Activated T-helper 9 cell treated with anti-CD3 and anti-CD28 coated beads, Interleukin-2, amount 50 U/mL, for 16 hours (primary cell): ENCODE measurements around the gene HES7.
A peak's percentile ranks its signal among the peaks of the same experiment; 100 is the strongest.
"Not testable (repeated sequence)": the region's sequence is repeated elsewhere in the genome, so short reads cannot be mapped to it uniquely, and the experiment has no call there.

Experiments used
- DNase-seq: peaks from one replicate; pipeline ENCODE4 v3.0.0-alpha.2; 2020; ENCODE audit warnings: low read depth

The HES7 gene

GRCh38 chr17:8100111-8100510 lies 23.8 kb downstream of the HES7 start:
- DNase-seq = no peak

GRCh38 chr17:8096541-8096940 lies 27.4 kb downstream of the HES7 start:
- DNase-seq = no peak

- DNase-seq = no peak
Observed at GRCh38 chr17:8095361-8095760, 28.5 kb downstream of the HES7 start.

DNA sequence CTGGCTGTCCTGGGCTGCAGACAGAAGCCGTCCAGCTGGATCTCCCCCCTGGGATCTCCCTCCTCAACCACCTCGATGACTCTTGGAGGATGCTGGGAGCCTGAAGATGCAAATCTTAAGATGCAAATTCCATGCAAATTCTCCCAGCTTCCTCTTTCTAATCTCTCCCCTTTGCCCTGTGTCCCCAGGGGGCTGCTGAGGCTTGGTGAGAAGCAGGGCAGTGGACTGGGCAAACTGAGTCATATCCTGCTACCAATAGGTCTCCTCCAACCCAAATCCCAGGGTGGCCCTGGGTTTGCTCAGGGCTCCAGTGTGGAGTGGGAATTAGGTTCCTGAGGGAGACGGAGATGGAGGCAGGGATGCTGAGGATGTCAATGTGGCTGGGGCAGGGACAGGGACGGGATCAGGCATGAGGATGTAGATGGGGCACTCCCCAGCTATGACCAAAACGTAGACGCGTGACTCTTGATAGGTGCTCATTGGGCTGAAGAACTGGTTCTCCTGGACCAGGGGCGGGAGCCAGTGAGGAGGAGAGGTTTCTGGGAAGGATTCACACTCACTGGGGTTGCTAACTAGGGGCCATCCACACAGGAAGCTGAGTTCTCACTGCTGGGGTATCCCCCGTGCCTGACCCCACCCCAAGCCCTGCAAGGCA lies 32.7 kb downstream of the HES7 start:
- no peak for DNase-seq

GRCh38 chr17:8089728-8090127 lies 34.2 kb downstream of the HES7 start:
- no peak for DNase-seq

- no peak for DNase-seq
Observed at GRCh38 chr17:8087952-8088230, 36.0 kb downstream of the HES7 start.

- DNase-seq = no peak
Observed at GRCh38 chr17:8087075-8087951, 36.6 kb downstream of the HES7 start, which contains the start of gene ALOX12B. Gene ALOX12B (minus strand): TSS chr17:8087716. CDS start chr17:8087442, 274 bp downstream.

- no peak for DNase-seq
Observed at GRCh38 chr17:8084250-8084649, 39.7 kb downstream of the HES7 start.

- DNase-seq = no peak
Observed at GRCh38 chr17:8082292-8082691, 41.6 kb downstream of the HES7 start.

- DNase-seq = no peak
Observed at GRCh38 chr17:8081876-8082275, 42.0 kb downstream of the HES7 start.

- no peak for DNase-seq
Observed at GRCh38 chr17:8080799-8081219, 43.1 kb downstream of the HES7 start.

DNA sequence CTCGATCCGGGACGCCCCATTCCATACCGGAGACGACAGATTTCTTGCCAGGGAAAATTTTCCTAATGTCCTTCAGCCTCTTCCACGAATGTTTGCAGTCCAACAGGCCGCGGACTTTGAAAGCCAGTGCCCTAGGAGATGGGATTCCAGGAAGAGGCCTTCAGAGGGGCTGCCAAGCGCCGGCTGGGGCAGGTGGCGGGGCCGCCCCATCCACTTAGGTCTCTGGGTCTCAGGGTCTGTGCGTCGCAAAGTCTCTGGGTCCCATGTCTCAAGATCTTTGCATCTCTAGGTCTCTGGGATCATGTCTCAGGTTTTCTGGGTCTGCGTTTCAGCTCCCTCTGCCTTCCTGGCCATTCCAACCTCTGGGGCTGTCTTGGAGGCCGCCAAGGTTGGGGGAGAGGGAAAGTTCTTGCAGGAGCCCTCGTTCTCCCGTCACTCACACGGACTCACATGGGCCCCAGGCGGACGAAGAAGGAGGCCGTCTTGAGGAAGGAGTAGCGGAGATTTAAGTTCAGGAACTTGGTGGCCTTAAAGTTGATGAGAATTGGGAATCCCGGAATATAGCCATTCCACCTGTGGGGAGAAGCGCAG lies 43.6 kb downstream of the HES7 start:
- no peak for DNase-seq

DNA sequence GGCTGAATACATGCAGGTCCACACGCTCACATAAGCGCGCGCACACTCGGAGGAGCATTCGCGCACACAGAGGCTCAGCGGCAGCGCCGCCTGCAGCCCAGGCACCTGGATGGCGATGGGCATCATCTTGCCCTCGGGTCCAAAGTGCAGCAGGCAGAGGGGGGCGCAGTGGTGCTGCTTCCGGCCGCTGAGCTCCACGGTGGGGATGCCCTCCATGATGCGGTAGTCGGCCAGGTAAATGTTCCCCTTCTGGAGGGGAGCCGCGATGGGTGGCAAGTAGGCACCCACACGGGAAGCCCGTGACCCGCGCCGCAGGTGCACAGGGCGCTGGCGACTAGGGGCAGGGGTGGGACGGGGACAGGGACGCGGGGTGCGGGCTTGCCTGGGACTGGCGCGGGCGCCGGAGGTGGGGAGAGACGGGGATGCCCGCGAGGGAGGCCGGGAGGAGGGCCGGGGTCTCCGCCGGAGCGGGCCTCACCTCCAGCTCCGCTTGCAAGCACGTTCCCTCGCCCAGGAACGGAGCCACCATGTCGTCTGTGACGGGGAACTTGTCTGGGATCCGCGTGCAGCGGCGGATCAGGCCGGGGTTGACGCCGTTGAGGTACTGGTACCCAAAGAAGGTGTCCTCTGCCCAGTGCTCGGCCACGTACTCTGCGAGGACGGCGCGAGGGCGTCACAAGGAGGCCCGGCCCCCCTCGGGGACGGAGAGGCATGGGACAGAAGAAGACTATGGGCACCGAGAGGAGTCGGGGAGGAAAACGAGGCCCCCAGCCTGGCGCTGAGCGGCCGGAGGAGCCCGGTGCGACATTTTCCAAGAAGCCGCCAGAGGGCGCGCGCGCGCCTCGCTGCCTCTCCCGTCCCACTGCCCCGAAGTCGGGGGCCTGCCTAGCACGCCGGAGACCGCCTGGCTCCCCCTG lies 44.4 kb downstream of the HES7 start:
- peak; percentile 73 for DNase-seq

GRCh38 chr17:8077939-8078338 lies 46.0 kb downstream of the HES7 start:
- DNase-seq = not testable (repeated sequence)

GRCh38 chr17:8076502-8077266 lies 47.2 kb downstream of the HES7 start:
- DNase-seq = no peak

- no peak for DNase-seq
Observed at GRCh38 chr17:8075574-8076342, 48.1 kb downstream of the HES7 start.

GRCh38 chr17:8075081-8075480 lies 48.8 kb downstream of the HES7 start:
- DNase-seq = no peak

DNA sequence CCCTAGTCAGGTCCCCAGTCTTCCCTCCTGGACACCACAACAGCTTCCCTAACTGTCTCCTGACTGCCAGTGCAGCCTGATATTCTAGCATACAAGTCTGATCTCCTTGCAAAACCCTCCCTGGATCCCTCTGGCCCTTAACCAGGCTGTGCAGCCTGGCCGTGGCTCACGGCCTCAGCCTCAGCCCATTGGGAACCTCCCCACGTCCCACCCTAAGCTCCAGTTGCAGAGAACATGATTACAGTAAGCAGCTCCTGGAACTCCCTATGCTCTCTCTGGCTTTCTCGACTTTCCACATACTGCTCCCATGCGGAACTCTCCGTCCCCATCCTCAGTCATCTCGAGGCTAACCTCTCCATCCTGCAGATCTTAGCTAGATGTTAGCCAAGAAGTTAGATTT lies 49.4 kb downstream of the HES7 start:
- DNase-seq = no peak

DNA sequence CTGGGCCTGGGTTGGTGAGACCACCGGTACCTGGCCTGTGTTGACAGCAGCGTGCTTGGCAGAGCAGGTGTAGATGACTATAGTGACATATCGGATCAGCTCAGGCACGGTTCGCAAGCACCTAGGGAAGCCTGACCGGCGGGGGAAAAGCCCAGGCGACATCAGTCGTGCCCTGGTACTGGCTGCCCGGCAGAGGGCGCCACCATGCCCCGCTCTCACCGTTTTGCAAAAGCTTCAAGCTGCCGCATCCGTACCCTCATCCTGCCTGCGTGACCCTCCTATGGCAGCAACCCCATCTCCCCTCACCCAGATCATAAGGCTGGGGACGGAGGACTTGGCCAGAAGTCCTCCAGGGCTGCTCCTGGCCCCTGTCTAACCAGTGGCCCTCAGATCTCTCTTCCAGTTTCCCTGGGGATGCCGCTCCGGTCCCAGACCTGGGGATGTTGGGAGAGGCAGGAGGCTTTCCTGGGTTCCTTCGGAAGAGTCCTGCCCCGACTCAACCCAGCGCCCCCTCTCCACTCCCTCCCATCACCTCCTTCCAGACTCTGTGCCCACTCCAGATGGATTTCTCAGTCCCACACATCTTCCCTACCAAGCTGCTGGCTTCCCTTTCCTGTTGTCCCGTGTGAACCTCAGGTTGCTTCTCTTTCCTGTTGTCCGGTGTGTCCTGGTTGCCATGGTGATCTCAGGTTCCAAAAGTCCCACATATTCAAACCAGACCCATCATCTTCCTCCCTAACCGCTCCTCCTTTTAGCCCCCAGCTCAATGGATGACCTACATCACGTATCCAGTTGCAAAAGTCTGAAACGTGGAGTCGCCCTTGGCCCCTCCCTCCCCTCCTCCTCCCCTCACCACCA lies 50.0 kb downstream of the HES7 start:
- peak; percentile 80 for DNase-seq
